ENCODE results near the gene VCAM1.

GRCh38 chr1:100714599-100714998 lies 4.9 kb upstream of the VCAM1 start:
- no peak for TF ChIP-seq REST (IDR thresholded peaks at IDR 0.05; ENCODE audit: low read depth)
- TF ChIP-seq TAF1 (IDR thresholded peaks at IDR 0.05; ENCODE audit: low read depth) = no peak
- TF ChIP-seq TEAD4 (IDR thresholded peaks at IDR 0.05) = no peak
- no peak for TF ChIP-seq MAX (IDR thresholded peaks at IDR 0.05)
- TF ChIP-seq NFIC (IDR thresholded peaks at IDR 0.05) = no peak
- TF ChIP-seq EP300 (IDR thresholded peaks at IDR 0.05; ENCODE audit: borderline replicate concordance) = no peak
- TF ChIP-seq FOXM1 (IDR thresholded peaks at IDR 0.05; ENCODE audit: borderline replicate concordance, low read depth) = no peak
- TF ChIP-seq USF1 (IDR thresholded peaks at IDR 0.05) = no peak
- TF ChIP-seq YY1 (IDR thresholded peaks at IDR 0.05; ENCODE audit: low read depth) = no peak
- no peak for TF ChIP-seq EGR1 (IDR thresholded peaks at IDR 0.05)
- no peak for TF ChIP-seq TCF12 (IDR thresholded peaks at IDR 0.05; ENCODE audit: low read depth)

Data from Ishikawa (cell line).